Stimulated activated CD4-positive, alpha-beta T cell treated with anti-CD3 and anti-CD28 coated beads, Interleukin-1b, Interleukin-23, amount 100 ng/mL, for 48 hours (primary cell): ENCODE results near the gene DHRS13.
A peak's percentile ranks its signal among the peaks of the same experiment; 100 is the strongest.

Experiments
- DNase-seq: peaks from one replicate; pipeline ENCODE4 v3.0.0-alpha.2; 2020

Gene DHRS13

GRCh38 chr17:28900986-28901726 is 1.7 kb downstream of the DHRS13 start:
- DNase-seq = no peak

- no peak for DNase-seq
Measured at GRCh38 chr17:28899212-28899815, 3.6 kb downstream of the DHRS13 start.

DNA sequence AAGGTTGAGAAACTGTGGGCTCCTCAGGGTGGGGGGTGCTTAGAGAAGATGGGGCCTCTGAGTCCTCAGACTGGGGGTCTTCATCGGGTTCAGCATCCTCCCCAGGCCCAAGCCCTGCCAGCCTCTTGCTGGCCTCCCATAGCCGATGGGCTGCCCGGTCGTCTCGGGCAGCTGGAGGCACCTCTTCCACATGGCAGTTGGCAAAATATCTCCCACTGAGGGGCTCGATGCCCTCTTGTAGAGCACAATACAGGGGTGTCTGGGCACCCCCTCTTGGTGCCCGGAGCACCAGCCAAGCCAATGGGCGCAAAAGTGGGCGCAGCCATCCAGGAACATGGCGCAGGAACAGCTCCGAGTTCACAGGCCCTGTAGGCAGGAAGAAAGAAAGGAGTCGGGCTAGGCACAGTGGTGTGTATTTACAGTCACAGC is 4.3 kb downstream of the DHRS13 start:
- no peak for DNase-seq

DNA sequence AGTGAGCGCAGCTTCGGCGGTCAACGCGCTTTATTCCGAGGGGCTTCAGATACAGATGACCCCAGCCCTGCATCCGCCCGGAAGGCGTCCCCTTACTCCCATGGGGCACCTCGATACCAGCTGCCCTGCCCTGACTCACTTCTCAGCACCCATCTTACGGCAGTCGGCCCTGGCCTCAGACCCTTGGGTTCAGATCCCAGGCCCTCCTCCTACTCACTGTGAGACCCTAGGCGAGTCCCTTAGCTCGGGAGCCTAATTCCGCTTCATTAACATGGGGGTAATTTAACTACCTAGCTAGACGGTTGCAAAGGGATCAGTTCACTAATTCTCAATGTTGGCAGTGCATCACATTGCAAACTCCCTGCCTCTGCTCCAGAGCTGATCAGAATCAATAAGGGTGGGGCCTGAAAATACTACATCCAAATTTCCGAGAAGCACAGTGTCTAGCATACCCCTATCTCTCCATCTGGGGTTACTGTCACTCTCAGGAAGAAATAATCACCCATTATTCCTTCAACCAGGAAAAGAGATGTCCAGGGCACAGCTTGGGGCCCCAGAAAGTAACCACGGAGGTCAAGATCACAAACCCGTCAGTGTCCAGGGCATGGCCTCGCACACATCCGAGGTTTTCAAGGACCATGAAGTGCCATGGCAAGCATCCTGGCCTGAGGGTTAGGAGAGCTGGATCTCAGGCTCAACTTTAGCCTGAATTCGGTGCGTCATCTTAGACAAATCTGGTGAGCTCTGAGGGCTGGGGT is 4.9 kb downstream of the DHRS13 start:
- DNase-seq = peak; percentile 17

- peak; percentile 66 for DNase-seq
Measured at GRCh38 chr17:28896884-28897768, 5.8 kb downstream of the DHRS13 start, which contains the start of gene FLOT2. FLOT2 (minus strand) TSS chr17:28897733; CDS start chr17:28897574, 159 bp downstream.

DNA sequence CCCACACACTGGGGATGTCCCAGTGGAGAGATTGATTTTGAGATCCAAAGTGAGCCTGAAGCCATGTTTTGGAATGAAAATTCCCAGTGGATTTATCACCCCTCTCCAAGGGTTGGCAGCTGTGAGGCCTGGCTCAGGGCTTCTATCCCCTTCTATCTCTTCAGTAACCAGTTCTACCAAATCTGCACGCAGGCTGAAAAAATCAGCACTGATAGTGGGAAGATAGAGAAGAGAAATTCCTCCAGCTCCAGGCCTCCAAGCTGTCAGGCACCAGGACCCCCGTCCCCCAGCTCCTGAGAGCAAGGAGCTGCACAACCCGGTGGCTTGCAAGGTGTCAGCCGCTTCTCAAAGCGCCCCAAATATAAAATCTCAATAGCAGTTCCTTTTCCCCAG is 6.4 kb downstream of the DHRS13 start:
- DNase-seq = no peak

GRCh38 chr17:28895794-28896447 is 7.0 kb downstream of the DHRS13 start:
- DNase-seq = no peak

DNA sequence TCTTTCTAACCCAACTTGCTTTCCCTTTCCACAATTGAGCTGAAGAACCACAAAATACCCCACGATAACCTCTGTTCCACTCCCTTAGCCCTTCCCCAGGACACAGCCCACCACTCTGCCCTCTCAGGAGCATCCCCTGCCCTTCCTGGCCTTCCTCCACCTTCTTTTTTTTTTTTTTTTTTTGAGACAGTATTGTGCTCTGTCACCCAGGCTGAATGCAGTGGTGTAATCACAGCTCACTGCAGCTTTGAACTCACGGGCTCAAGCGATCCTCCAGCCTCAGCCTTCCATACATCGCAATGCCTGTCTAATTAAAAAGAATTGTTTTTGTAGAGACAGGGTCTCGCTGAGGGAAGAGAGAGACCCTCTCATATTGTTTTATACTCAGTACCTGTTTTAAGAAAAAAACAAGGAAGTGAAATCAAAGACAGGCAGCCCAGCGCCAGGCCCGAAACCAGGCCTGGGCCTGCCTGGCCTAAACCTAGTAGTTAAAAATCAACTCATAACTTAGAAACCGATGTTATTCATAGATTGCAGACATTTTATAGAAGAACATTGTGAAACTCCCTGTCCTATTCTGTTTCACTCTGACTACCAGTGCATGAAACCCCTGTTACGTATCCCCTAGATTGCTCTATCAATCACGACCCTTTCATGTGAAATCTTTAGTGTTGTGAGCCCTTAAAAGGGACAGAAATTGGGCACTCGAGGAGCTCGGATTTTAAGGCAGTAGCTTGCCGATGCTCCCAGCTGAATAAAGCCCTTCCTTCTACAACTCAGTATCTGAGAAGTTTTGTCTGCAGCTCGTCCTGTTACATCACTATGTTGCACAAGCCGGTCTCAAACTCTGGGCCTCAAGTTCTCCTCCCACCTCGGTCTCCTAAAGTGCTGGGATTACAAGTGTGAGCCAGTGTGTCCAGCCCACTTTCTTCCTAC is 9.4 kb downstream of the DHRS13 start:
- peak; percentile 50 for DNase-seq

DNA sequence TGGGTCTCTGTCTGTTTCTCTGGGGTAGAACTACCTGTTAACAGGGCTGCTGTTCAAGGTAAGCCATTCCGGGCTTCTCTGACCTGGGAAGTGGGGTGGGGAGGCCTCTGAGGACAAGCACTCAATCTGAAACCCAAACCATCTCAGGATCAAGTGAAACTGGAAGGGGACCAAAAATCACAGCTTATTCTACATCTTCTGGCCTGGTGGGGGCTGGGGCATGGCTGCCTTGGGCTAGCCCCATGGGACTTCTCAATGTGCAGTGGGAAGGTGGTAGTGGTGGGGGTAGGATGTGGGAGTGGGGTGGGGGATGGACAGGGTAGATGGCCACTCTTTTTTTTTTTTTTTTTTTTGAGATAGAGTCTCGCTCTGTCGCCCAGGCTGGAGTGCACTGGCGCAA is 10.9 kb downstream of the DHRS13 start:
- no peak for DNase-seq

DNA sequence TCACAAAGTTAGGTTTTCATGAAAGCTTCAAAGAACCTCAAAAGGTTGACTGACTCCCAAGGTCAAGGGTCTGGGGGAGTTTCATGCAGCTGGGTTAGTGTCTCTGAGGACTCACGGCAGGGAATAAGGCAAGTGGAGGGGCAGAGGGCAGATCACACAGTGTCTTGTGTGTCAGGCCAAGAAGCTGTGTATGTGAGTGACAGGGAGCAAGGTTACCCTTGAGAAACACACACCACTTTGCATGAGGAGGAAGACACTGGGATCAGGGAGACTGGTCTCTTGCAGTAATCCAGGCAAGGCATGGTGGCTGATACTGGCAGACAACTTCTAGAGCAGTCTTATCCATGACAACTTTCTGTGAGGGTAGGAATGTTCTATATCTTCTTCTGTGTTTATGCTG is 11.7 kb downstream of the DHRS13 start:
- no peak for DNase-seq

DNA sequence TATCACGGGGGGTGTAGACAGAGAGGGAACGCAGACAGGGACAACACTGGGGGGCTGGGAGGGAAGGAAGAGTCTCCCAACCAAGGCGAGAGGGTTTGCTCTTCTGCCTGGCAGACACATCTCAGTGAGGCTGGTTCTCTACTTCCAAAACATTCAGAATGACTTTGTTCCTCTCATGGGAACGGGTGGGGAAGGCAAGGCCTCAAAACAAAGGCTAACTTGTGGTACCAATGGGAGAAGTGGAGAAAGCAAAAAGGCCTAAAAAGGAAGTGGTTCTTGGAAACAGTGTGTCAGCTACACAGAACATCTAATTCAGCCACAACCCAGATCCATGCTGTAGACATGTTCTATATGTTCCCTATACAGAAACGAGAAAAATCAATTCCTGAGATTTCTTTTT is 12.9 kb downstream of the DHRS13 start:
- DNase-seq = no peak

GRCh38 chr17:28888832-28889231 is 14.0 kb downstream of the DHRS13 start:
- DNase-seq = no peak

DNA sequence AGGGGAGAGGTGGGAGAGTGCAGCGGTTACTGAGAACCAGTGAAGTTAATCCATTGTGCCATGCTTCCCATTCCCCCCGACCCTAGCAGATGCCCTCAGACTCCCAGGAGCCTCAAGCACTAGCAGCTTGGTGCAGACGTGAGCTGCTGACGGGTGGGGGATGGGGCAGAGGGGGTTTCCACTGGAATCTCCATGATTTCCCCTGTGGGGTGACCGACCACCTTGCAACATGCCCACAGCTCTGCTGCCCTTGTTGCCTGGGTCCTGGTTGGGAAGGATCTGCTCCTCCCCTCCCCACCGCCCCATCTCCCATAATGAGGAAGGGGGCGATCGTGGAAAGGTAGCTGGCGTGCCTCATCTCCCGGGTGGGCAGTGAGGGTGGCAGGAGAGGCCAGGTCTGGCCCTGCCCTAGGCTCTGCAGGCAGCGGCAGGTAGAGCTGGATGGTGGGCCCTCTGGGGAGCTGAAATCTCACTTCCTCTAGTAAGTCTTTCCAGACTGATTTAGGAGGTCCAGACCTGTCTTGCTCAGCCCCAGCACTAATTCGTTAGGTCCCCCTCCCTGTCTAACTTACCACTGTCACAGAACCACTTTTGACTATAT is 14.9 kb downstream of the DHRS13 start:
- DNase-seq = no peak

DNA sequence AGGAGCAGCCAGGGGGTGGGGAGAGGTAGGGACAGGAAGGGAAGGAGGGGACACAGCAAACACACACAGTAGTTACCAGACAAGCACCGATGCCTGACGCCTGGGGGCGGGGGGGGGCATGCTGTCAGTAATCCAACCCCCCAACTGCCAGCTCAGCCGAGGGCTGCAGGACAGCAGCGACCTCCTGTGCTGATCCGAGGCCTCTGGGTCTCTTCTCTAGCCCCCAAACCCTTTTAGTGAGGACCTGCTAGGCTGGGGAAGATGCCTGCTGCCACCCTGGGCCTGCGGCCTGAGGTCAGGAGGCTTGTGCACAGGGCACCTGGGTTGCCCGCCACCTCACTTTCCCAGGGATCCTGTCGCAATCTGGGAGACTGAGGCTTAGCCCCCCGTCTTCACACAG is 16.9 kb downstream of the DHRS13 start:
- no peak for DNase-seq

GRCh38 chr17:28885363-28885762 is 17.5 kb downstream of the DHRS13 start:
- DNase-seq = no peak

DNA sequence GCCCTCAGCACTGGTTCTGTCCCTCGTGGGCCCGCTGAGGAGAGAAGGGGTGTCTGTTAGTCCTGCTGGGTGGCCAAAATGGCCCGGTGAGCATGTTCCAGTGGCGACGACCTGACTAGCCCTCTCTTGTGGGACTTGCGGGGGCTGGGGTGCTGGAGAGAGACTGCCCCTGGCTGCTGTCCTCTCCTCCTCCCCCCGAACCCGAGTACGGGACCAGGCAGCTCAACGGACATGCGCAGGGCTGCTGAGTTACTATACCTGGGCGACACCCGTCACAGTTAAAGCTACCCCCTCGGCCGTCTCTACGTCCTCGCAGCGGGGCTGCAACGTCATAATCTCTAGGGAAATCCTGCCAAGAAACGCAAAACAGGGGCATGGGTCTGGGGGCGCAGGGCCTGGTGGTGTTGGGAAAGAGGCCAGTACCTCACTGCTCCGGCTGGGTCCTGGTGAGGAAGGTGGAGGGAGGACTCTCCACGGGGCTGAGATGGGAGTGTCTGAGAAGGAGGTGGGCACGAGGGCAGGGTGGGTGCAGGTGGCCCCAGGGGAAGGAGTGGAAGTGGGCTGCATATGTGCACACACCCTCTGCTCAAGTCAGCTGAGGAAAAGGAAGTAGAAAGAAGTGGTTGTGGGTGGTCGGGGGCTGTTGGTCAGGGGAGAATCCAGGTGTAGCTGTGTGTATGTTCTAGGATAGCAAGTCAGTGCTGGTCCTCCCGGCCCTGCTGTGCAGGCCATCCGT is 18.7 kb downstream of the DHRS13 start:
- DNase-seq = no peak

DNA sequence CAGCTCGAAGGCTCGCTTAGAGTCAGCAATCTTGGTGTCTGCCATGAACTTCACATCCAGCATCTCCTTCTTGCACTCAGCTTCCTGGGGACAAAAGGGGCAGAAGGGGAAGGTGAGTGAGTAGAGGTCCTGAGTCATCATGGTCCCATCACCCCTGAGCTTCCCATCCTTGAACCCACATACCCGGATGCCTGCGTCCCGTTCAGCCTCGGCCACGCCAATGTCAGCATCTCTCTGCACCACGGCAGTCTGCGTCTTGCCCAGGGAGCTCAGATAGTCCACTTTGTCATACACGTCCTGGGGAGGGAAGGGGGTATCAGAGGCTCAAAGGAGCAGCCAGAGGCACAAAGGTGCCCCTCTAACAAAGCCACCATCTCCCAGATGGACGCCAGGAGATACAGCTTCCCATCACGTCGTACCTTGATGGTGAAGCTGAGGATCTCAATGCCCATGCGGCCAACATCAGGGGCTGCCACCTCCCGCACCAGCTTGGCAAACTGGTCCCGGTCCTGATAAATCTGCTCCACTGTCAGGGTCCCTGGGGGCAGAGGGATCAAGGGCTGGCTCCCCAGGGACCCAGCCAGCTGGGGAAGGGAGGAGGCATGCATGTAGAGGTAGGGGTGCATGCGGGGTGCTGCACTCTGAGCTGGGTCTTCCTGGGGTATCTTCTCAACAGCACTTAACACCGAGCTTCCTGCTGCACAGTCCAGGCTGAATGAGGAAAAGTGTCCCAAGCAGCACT is 20.6 kb downstream of the DHRS13 start:
- no peak for DNase-seq

- DNase-seq = no peak
Measured at GRCh38 chr17:28881533-28882056, 21.3 kb downstream of the DHRS13 start.

DNA sequence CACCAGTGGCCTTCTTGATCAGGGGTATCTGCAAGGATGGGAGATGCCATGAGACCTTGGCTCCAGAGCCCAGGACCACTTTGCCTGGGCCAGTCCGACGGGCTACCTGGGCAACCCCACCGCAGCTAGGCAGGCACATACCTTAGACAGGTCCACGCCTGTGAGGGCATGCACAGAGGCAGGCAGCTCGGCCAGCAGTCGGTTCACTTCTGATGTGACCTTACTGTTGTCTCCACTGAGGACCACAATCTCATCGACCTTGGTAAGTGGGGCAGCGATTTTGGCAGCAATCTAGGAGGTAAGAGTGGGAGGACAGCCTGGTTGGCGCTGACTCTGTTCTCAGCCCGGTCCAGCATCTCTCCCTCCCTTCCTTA is 22.3 kb downstream of the DHRS13 start:
- no peak for DNase-seq
